Left hindlimb (tissue), 1 donor: Measurements from ENCODE around the gene SEMA6D.

Experiments
- DNase-seq: peaks from one replicate; pipeline ENCODE4 v3.0.0-alpha.2; 2018

The SEMA6D gene

DNA sequence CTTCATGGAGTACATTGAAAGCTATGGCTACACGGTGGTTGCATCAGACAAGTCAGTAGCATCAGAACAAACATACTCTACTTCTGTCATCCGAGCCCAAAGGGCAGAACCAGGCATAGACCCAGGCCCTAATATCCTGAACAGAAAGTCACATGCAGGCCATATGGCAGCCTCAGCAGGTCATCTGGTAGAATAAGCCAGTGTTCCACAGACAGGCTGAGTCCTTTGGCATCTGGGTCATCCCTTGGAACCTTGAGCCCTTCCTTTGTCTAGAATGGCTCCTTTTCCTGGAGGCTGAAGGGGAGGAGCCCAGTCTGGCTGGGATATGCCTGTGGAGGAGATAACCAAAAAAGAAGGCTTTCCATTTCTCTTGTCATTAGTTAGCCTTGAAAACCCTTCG lies 29.2 kb downstream of the SEMA6D start:
- DNase-seq = no peak

GRCh38 chr15:47750030-47750739 lies 32.9 kb downstream of the SEMA6D start:
- DNase-seq = no peak

DNA sequence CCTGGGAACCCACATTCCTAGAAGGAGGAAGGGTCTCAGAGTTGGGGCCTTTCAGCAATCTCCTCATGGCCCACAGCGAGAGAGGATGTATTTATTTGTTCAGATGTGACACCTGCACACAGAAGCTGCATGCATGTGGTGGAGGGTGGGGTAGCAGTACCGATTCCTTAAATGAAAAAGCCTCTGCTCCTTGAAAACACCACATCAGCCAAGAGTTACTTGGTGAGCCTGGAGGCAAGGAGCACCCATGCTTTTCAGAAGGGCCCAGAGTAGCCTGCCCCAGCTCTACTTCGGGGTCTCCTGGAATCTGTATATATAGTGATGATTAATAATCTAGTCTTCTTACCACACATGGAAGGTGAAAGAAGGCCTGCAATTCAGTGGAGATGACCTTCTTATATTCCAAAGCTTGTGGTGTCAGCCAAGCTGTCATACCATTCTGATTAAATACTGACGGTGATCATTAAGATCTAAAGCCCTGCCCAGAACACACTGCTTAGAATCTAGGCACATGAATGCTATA lies 33.5 kb downstream of the SEMA6D start:
- DNase-seq = no peak

GRCh38 chr15:47753591-47753990 lies 36.3 kb downstream of the SEMA6D start:
- no peak for DNase-seq

DNA sequence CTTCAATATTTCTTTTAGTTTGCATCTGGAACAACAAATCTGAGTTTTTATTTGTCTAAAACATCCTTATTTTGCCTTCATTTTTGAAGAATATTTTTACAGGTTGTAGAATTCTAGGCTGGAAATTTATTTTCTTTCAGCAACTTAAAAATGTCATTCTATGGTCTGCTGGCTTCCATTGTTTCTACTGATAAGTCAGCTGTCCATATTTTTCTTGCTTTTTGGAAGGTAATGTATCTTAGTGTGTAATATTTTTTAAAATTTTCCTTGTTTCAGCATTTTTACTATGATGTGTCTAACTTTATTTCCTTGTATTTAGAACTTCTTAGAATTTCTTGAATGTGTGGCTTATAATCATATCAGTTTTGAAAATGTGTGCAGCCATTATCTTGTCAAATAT lies 37.0 kb downstream of the SEMA6D start:
- no peak for DNase-seq

GRCh38 chr15:47755941-47756340 lies 38.6 kb downstream of the SEMA6D start:
- DNase-seq = no peak

- peak; percentile 43 for DNase-seq
These were observed 39.6 kb downstream of the SEMA6D start for GRCh38 chr15:47756872-47757271.

GRCh38 chr15:47757331-47757730 lies 40.0 kb downstream of the SEMA6D start:
- no peak for DNase-seq

- no peak for DNase-seq
These were observed 45.3 kb downstream of the SEMA6D start for GRCh38 chr15:47762621-47763020.

DNA sequence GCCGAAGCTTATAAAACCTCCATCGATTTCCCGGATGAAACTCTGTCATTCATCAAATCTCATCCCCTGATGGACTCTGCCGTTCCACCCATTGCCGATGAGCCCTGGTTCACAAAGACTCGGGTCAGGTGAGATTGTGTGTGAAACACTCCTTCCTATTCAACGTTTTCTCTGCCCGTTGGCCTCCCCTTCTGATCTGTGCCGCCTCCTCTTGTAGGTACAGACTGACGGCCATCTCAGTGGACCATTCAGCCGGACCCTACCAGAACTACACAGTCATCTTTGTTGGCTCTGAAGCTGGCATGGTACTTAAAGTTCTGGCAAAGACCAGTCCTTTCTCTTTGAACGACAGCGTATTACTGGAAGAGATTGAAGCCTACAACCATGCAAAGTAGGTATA lies 47.4 kb downstream of the SEMA6D start:
- DNase-seq = no peak

- DNase-seq = no peak
These were observed 49.1 kb downstream of the SEMA6D start for GRCh38 chr15:47766406-47766805.

- no peak for DNase-seq
These were observed 49.7 kb downstream of the SEMA6D start for GRCh38 chr15:47767035-47767434.

- no peak for DNase-seq
These were observed 51.4 kb downstream of the SEMA6D start for GRCh38 chr15:47768735-47769134.

DNA sequence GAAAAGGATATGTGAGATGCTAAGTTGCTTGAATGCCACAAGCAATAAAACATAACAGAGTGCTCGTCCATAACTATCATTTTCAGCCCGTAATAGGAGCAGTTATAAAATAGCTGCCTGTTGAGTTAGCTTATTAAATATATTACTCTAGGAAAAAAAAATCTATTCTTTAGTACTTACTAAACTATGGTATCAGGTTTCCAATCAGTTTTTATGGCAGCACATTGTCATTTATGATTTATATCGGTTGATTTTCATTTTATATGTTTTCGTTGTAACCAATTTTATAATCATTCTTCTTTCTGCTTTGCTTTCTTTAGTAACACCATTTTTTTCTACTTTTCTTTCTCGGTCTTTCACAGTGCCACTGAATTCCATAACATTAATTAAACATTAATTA lies 51.9 kb downstream of the SEMA6D start:
- DNase-seq = no peak

DNA sequence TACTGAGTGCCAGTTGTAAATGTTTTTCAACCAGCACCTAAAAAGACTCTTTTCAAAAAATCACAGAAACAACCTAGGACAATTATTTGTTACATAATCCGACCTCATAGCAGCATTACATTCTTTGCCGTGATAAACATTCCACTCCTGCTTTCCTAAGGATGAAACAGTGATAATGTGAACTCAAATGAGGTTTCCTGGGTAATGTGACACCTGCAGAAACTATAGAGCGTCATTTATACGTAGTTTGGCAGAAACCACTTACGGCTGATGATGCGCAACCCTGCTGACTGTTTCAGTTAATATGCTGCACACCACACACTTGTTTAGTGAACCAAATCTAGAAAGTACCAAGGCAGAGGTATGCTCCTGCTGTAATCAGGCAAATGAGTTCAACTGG lies 55.8 kb downstream of the SEMA6D start:
- DNase-seq = no peak

DNA sequence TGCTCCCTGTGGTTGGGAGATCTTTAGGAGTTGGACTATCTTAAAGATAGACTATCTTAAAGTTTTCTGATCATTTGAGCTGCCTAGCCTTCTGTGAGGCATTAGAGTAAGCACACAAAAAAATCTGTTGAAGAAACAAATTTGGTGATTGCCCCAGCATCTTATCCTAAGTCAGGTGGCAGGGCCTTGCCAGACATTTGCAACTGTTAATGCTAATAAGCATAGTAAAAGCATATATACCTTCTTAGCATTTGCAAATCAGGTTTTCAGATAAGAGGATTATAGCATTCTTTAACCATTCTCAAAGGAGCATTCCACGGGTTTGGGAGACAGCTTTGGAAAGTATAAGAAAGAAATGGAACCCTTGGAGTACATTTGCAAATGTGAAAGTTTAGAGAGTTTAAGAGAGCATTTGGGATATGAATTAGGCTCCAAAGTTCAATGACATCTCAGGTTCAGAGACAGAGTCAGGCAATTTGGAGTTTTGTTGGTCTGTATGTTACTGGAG lies 61.0 kb downstream of the SEMA6D start:
- no peak for DNase-seq

GRCh38 chr15:47780971-47781370 lies 63.7 kb downstream of the SEMA6D start:
- DNase-seq = no peak

- DNase-seq = no peak
These were observed 64.2 kb downstream of the SEMA6D start for GRCh38 chr15:47781527-47781926.

DNA sequence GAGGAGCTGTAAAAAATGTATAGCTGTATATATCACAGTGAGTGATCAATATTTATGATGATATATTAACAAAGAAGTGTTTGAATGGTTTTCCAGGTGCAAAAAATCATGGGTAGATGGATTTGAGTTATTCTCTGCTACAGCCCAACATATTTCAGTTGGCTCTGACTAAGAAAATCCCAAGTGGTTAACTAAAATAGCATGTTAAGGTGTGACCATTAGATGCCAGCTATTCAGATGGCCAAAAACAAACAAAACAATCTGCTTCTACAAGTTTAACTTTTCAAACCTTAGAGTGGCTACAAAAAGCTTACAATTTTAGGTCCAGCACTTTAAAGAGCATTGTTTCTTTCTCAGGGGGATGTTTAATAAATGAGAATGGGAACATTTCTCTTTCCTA lies 67.5 kb downstream of the SEMA6D start:
- DNase-seq = no peak

DNA sequence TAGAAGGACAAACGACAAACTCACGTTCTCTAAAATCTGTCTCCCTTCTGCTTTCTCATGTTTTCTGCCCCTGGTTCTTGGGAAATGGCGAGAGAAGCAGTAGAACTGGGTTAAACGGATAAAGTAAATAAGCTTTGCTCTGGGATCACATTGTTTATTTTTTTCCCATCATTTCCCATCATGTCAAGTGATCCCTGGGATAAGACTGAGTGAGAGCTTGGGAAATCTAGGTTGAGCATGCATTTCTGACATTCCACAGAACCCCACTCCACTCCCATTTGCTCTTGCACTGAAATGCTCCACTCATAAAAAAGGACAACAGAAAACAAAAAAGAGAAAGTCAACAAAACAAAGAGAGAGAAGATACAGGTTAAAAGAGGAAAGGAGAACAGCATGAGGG lies 69.1 kb downstream of the SEMA6D start:
- no peak for DNase-seq

DNA sequence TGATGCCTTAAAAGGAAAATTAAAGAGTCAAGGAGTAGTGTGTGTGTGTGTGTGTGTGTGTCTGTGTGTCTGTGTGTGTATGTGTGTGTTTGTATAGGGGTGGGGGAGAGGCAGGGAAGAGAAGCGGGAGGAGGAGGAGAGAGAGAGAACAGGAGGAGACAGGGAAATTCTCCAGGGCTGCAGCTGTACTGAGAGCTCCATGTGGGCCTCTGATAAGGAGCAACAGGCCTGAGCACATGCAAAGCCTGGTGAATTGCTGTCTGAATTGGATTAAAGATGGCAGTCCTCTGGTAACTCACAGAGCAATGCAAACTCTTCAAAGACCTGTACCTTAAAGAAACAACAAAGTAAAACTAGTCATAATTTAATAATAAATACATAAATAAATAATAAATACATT lies 70.6 kb downstream of the SEMA6D start:
- no peak for DNase-seq

DNA sequence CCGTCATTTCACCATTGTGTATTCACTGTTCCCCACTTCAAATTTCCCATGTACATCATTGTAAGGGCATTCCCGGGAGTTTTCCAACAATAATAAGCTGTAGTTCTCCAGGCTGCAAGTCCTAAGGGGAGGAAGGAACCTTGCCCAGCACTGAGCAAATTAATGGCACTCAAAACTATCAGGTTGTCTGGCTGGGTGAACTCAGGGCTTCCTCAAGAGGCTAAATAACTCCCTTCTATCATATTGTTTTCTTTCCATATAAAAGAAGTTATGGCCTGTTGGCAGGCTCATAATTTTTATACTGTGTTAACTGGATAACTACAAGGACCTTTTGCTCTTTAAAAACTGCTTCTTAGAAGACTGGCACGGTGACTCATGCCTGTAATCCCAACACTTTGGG lies 71.4 kb downstream of the SEMA6D start:
- DNase-seq = no peak

DNA sequence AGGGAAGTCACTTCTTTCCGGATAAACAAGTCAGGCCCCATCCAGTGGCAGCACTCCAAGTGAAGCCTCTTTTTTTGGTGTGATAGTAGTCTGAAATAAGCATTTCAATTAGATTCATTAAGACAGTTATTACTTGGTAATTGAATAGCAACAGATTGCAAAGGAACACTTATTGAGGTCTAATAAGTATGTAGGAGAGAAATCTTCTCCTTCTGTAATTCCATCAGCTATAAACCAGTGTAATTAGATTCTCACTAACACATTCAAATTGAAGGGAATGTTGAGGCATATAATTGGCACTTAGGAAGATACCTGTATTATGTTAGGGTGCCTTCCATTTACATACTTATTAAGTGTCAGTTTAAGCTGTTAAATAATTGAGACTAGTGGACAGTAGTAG lies 73.9 kb downstream of the SEMA6D start:
- no peak for DNase-seq

- DNase-seq = no peak
These were observed 74.9 kb downstream of the SEMA6D start for GRCh38 chr15:47792231-47792630.
